ENCODE measurements around the gene CEP89.
"Not testable (repeated sequence)": the region's sequence is repeated elsewhere in the genome, so short reads cannot be mapped to it uniquely, and the experiment has no call there.

The CEP89 gene

GRCh38 chr19:32852216-32852615 is 119.5 kb downstream of the CEP89 start:
- DNase-seq (ENCODE audit: low read depth) = no peak
- TF ChIP-seq CTCF (IDR thresholded peaks at IDR 0.05; ENCODE audit: control insufficient read depth, insufficient read depth, low read depth, low read length, missing control alignments) = no peak
- no peak overlapping the region for H3K4me3 ChIP-seq (ENCODE audit: control insufficient read depth, low read depth, low read length)

GRCh38 chr19:32848035-32848434 is 123.7 kb downstream of the CEP89 start:
- not testable (repeated sequence) for DNase-seq (ENCODE audit: low read depth)

DNA sequence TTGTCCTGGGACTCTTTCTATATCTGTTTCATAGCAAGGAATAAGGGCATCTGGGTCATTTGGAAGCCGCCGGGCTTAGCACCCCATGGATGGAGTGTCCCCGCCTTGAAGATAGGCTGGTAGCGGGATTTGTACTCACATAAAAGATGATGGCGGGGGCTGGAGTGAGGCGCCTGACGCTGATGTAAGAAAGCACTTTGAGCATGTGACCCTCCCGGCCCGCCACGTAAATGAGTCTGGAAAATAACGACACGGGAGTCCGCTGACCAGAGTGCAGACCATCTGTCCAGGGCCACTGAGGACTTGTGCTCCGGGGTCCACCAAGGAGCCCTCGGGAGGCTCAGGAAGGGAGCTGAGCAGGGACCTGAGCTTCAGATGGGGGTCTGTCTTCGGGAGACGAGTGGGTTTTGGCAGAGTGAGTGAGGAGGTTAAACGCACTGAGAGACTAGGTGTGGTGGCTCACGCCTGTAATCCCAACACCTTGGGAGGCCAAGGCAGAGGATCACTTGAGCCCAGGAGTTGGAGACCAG is 128.0 kb downstream of the CEP89 start:
- no peak overlapping the region for H3K4me3 ChIP-seq (ENCODE audit: control insufficient read depth, low read depth, low read length)
- no peak for TF ChIP-seq CTCF (IDR thresholded peaks at IDR 0.05; ENCODE audit: control insufficient read depth, insufficient read depth, low read depth, low read length, missing control alignments)
- DNase-seq (ENCODE audit: low read depth) = no peak

More at GRCh38 chr19:32848035-32848434, 123.7 kb downstream of the CEP89 start:
- H3K4me3 ChIP-seq (ENCODE audit: control insufficient read depth, low read depth, low read length) = not testable (repeated sequence)

DNA sequence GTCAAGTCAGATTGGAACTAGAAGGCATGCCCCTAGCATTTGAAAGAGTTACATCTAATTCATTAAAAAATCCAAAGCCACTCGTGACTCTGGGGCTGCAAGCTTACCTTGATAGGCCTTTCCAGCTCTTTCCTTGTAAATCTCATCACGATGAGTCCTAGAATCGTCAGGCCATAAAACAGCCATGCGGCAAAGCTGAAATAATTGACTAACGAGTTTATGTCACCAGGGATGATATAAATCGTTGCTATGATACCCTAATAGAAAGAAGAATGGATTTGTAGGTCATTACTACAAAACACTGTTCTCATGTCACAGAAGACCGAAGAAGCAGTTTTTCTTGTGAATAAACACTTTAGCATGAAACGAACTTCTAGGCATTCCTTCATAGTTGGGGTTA is 129.7 kb downstream of the CEP89 start:
- DNase-seq (ENCODE audit: low read depth) = no peak
- no peak overlapping the region for H3K4me3 ChIP-seq (ENCODE audit: control insufficient read depth, low read depth, low read length)
- no peak for TF ChIP-seq CTCF (IDR thresholded peaks at IDR 0.05; ENCODE audit: control insufficient read depth, insufficient read depth, low read depth, low read length, missing control alignments)

DNA sequence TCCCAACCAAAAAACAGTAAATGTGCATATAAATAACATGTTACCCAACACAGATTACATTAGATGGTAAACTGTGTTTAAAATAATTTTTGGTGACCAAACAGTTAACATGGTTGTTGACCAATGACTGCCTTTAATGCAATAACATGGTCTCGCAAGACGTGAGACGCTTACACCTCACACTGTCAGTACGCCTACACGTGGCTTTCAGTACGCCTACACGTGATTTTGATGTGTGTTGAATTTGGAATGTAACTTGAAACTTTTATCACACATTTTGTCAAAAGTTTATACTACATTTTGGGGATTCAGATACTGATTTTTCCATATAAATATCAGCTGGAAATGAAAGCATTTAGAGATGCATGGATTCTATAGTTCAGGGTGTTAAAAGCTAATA is 134.2 kb downstream of the CEP89 start:
- no peak for DNase-seq (ENCODE audit: low read depth)
- no peak for TF ChIP-seq CTCF (IDR thresholded peaks at IDR 0.05; ENCODE audit: control insufficient read depth, insufficient read depth, low read depth, low read length, missing control alignments)

DNA sequence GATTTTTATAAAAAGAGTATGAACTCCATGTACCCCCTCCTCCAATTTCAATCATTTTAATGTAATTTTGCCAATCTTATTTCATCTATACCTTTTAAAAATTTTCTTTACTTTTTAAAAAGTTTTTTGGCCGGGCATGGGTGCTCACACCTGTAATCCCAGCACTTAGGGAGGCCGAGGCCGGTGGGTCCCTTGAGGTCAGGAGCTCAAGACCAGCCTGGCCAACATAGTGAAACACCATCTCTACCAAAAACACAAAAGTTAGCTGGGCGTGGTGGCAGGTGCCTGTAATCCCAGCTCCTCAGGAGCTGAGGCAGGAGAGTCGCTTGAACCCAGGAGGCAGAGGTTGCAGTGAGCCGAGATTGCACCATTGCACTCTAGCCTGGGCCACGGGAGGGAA is 138.4 kb downstream of the CEP89 start:
- H3K4me3 ChIP-seq (ENCODE audit: control insufficient read depth, low read depth, low read length); DNase-seq (ENCODE audit: low read depth): not testable (repeated sequence)

More for the DNA sequence above, 134.2 kb downstream of the CEP89 start:
- no peak overlapping the region for H3K4me3 ChIP-seq (ENCODE audit: control insufficient read depth, low read depth, low read length)

DNA sequence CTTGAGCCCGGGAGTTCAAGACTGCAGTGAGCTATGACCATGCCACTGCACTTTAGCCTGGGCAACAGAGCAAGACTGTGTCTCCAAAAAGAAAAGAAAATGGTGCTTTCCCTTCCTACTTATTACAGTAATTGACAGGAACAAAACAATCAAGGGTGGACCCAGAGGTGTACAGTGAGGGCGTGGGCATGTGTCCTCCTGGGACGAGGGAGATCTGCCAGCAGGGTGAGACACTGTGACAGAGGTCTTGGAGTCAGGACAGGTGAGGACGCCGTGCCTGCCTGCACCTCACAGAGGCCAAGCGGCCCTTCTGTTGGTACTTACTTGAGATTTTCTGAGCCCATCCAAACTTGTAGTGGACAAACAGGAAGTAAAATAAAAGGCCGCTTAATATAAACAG is 138.9 kb downstream of the CEP89 start:
- not testable (repeated sequence) for DNase-seq (ENCODE audit: low read depth); H3K4me3 ChIP-seq (ENCODE audit: control insufficient read depth, low read depth, low read length)

GRCh38 chr19:32832094-32832493 is 139.7 kb downstream of the CEP89 start:
- DNase-seq (ENCODE audit: low read depth); H3K4me3 ChIP-seq (ENCODE audit: control insufficient read depth, low read depth, low read length): not testable (repeated sequence)

GRCh38 chr19:32831611-32832010 is 140.1 kb downstream of the CEP89 start:
- no peak for TF ChIP-seq CTCF (IDR thresholded peaks at IDR 0.05; ENCODE audit: control insufficient read depth, insufficient read depth, low read depth, low read length, missing control alignments)
- no peak overlapping the region for H3K4me3 ChIP-seq (ENCODE audit: control insufficient read depth, low read depth, low read length)
- no peak for DNase-seq (ENCODE audit: low read depth)

All from AG09309 (cell line).